Left colon (tissue), 2 donors: Measurements from ENCODE around the gene NAA60. TPM values are rescaled to one million over a fixed set of nuclear protein-coding genes. Genes with fewer than 3 reads are reported as not detected.
"Not testable (repeated sequence)": the region's sequence is repeated elsewhere in the genome, so short reads cannot be mapped to it uniquely, and the experiment has no call there.

Experiments used
- ATAC-seq: fragments of 200-7000 bp; cut with Tn5 transposase; one replicate; pipeline ENCODE4 v1.9.1; 2020; ENCODE audit warnings: mild to moderate bottlenecking, moderate library complexity
- DNase-seq, 2 donors: peaks; one replicate each; pipeline ENCODE4 v3.0.0-alpha.2; 2020
- intact Hi-C, 2 donors: fragments of 100-400 bp; cut with DNase I in 1 of 2; cut with micrococcal nuclease in 1 of 2; formaldehyde crosslinking; loops; one replicate each; pipeline versions ENCODE4 v1.11.2 to v1.14.0; 2022; cut with DNase I, micrococcal nuclease
- total RNA-seq, 2 donors: library from RNA; stranded (reverse); fragmentation: NEBNext Ultra II Directional; extraction: Animal tissue kit (Norgen Biotek cat#: 25700); gene quantifications; one replicate each; pipeline ENCODE4 v1.2.1, GENCODE V29; 2021
- donor health status: DM: no; HTN: no; CAD: no.
- donor health status: DM: yes; HTN: yes; CAD: no.

NAA60 gene
- total RNA-seq, 2 donors from 2014 or later, result 76.5 to 85.3 TPM

GRCh38 chr16:3495176-3495575, 51.7 kb downstream of the NAA60 start, which contains the start of gene C16orf90:
C16orf90 (minus strand) TSS chr16:3495489; CDS start chr16:3495421, 68 bp downstream.
- no peak for DNase-seq
- no peak for ATAC-seq
- intact Hi-C loops, result no loop called here

DNA sequence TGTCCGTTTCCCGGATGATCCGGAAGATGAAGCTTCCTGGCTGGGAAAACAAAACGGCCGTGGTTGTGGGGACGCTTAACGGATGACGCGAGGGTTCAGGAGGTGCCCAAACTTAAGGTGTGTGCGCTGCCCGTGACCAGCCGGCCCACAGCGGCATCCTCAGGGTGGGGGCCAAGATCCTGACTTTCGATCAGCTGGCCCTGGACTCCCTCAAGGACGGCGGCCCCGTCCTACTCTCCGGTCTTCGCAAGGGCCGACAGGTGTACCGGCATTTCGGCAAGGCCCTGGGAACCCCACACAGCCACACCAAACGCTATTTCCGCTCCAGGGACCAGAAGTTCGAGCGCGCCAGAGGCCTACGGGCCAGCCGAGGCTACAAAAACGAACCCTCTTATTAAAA, 52.9 kb downstream of the NAA60 start:
- no peak for ATAC-seq
- no peak for DNase-seq
- intact Hi-C loops, result no loop called here

- DNase-seq (no peak), ATAC-seq (no peak)
- intact Hi-C loops, result no loop called here
These were observed 54.3 kb downstream of the NAA60 start for GRCh38 chr16:3497771-3498170.

DNA sequence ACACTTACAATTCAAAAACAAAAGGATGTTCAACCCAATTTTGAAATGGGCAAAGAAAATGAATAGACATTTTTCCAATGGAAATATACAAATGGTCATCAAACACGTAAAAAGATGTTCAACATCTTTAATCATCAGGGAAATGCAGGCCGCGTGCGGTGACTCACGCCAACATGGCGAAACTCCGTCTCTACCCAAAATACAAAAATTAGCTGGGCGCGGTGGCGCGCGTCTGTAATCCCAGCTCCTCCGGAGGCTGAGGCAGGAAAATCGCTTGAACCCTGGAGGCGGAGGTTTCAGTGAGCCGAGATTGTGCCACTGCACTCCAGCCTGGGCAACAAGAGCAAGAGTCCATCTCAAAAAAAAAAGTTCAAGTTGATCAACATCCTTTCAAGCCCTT, 55.5 kb downstream of the NAA60 start:
- ATAC-seq, result no peak
- DNase-seq, result no peak
- intact Hi-C loops, result no loop called here

GRCh38 chr16:3501412-3501761, 57.9 kb downstream of the NAA60 start:
- ATAC-seq, DNase-seq, intact Hi-C loops: not testable (repeated sequence)

DNA sequence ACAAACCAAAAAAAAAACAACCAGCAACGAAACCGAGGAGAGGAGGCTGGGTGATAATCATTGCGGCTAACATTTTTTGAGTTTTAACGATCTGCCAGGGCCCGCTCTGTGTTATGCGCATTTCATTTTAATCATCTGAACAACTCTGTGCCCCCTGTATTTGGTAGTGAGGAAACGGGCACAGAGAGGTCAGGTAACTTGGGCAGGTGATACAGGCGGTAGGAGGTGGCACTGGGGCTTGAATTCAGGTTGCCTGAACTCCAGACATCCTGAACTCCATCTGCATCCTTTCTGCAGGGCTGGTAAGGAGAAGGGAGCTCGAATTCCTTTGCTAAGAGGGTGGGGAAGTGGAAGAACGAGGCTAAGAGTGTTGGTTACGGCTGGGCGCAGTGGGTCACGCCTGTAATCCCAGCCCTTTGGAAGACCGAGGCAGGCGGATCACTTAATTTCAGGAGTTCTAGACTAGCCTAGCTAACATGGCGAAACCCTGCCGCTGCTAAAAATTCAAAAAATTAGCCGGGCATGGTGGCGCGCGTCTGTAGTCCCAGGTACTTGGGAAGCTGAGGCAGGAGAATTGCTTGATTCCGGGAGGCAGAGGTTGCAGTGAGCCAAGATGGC, 58.4 kb downstream of the NAA60 start:
- DNase-seq (no peak), ATAC-seq (no peak)
- intact Hi-C loops, result no loop called here

GRCh38 chr16:3503523-3503922, 60.0 kb downstream of the NAA60 start:
- ATAC-seq (no peak), DNase-seq (no peak)
- intact Hi-C loops, result no loop called here

DNA sequence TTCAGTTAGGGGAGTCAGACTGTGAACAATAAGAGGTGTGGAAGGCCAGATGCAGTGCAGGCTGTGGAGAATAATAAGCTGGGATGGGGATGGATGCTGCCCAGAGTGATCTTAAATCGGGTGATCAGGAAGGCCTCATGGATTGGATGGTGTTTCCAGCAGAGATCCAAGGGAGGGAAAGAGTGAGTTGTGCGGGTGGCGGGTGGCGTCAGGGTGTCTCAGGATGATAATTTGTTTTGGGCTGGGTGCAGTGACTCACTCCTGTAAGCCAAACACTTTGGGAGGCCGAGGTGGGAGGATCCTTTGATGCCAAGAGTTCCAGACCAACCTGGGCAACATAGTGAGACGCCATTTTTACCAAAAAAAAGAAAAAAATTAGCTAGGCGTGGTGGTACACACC, 65.3 kb downstream of the NAA60 start:
- intact Hi-C loops, result no loop called here
- ATAC-seq (no peak), DNase-seq (no peak)

- peak in 1 of 2 donors; percentile 61 for DNase-seq
- intact Hi-C loops, result no loop called here
- peak; percentile 27 for ATAC-seq
These were observed 66.0 kb downstream of the NAA60 start for GRCh38 chr16:3509470-3509928.

GRCh38 chr16:3510416-3510815, 66.9 kb downstream of the NAA60 start:
- no peak for DNase-seq
- ATAC-seq, result no peak
- intact Hi-C loops, result no loop called here

DNA sequence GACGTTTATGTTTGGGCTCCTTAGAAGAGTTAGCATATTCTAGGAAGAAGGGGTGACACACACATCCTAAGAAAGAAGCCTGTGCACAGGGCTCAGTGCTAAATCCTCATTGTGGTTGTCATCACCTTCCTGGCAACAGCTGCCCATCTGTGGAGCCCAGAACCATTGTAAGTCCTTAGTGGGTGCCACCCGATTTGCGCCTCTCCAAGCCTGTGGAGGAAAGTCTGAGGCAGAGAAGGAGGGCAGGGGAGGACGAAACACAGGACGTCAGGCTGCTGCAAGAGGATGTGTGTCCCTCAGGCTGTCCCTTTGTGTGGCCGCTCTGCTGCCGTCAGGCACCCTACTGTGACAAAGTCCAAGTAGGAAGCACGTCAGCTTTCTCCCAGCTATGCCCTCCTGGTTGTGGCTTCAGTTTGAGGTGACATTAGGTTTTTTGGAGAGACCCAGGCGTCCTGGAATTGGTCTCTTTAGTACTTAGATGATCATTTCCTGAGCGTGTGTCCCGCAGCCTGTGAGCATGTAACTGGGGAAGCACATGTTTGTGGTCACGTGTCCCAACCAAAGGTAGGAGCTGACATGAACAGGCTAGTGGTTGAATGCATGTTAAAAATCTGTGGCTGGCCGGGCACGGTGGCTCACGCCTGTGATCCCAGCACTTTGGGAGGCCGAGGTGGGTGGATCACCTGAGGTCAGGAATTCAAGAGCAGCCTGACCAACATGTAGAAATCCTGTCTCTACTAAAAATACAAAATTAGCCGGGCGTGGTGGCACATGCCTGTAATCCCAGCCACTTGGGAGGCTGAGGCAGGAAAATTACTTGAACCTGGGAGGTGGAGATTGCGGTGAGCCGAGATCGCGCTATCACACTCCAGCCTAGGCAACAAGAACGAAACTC, 68.1 kb downstream of the NAA60 start:
- intact Hi-C loops, result no loop called here
- no peak for DNase-seq
- no peak for ATAC-seq

DNA sequence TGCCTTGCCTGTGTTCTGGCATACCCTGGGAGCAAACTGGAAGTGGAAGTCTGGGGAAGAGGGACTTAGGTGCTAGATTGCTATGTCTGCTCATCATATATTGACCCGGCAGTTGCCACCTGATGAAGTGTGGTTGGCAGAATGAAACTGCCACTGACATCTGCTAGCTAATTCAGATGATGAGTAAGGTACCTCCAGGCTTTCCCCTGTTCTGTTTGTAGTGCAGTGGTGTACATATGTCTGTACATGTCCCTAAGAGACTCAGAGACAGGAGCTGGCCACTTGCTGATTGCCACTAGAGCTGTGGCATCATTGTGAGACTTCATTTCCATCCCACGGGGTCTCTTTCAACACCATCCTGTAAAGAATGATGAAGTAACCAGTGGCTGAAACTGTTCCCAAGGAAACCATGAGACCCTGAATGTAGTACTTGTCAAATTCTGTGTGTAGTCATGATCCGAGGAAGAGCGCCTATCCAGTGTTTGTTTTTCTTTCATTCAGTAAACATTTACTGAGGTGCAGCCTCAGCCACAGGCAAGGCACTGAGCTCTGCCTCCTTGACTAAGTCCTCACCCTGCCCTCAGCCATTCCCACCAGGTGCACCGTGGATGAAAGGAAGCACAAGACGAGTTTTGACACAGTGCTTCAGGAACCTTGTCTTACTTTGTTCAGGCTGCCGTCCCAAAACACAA, 70.6 kb downstream of the NAA60 start:
- no peak for ATAC-seq
- intact Hi-C loops, result no loop called here

GRCh38 chr16:3514621-3515020, 71.1 kb downstream of the NAA60 start:
- ATAC-seq, result no peak
- no peak for DNase-seq
- intact Hi-C loops, result no loop called here

More for the DNA sequence above, 70.6 kb downstream of the NAA60 start:
- DNase-seq, result no peak

DNA sequence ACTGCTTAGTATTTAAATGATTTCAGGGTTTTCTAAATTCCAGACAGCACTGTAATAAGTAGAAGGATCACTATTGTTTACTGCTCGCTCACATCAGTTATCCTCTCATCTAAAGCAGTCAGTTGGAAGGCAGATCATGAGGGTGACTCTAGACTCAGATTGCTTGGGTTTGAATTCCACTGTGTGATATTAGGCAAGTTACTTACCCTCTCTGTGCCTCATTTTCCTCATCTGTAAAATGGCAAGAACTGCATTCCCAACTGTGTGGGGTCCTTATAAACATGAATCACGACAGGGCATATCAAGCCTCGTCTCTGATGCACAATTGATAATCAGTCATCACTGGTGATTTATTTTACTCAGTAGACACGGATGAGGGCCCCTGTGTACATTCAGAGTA, 72.4 kb downstream of the NAA60 start:
- DNase-seq (no peak), ATAC-seq (no peak)
- intact Hi-C loops, result no loop called here

DNA sequence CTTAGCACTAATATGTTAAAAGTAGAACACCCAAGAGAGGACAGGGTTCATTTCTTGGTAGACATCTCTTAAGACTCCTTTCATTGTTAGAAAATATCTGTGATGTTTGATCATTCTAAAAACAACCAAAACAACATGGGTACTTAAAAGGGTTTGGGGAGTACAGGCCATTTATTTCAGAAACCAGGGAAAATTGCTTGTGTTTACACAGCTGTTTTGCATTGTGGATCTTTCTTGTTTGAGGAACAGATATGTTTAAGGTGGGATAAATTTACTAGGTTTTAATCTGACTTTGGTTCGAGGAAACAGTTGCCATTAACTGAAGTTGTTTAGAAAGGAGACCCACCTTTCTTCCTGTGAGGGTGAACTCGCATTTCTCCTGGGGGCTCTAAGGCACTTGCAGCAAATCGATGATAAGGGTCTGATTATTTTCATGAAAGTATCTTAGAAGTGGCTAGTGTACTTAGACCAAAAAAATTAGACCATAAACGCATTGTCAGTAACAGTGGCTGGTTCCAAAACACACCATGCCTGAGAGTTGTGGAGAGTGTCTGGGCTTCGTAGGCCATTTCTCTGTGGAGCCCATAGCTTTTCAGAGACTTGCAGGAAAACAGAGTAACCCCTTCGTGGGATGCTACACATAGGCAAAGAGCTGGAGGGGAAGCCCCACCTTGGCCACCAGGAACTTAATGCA, 75.0 kb downstream of the NAA60 start:
- DNase-seq (no peak), ATAC-seq (no peak)
- intact Hi-C loops, result no loop called here

DNA sequence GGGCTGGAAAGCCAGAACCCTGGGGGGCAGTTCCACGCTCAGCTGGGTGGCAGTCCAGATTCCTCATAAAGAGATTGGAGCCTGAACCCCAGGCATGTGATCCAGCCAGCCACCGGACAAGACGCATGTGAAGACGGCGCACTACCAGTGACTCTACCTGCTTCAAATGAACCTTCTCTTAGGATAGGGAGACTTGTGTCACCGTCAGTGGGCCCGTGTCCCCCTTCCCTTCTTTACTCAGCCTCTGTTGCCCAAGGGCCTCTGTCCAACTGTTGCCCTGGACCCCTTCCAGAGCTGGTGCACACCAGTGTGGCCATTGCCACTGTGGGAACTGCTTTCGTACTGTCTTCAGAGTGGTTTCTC, 75.5 kb downstream of the NAA60 start:
- no peak for ATAC-seq

DNA sequence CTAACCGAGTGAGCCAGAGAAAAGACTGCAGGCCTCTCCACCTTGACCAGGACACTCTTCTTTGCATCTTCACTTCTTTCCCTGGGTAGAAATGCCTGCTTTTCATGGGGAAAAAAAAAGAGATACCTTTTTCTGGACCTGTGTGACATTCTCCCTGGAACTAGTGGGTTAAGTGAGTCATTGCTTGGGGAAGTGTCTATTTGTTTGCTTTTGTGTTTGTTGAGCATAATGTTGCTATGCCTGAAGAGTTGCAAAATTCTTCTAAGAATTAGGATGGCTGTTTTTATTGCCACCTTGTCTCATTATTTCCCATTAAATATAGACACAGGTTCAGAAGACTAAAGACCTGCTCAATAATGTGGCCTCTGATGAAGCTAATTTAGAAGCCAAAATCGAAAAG, 76.1 kb downstream of the NAA60 start:
- DNase-seq, result no peak
- no peak for ATAC-seq
- intact Hi-C loops, result no loop called here

More for the DNA sequence above, 75.5 kb downstream of the NAA60 start:
- intact Hi-C loops, result no loop called here
- DNase-seq, result no peak

GRCh38 chr16:3520413-3520812, 76.9 kb downstream of the NAA60 start:
- ATAC-seq (no peak), DNase-seq (no peak)
- intact Hi-C loops, result no loop called here

DNA sequence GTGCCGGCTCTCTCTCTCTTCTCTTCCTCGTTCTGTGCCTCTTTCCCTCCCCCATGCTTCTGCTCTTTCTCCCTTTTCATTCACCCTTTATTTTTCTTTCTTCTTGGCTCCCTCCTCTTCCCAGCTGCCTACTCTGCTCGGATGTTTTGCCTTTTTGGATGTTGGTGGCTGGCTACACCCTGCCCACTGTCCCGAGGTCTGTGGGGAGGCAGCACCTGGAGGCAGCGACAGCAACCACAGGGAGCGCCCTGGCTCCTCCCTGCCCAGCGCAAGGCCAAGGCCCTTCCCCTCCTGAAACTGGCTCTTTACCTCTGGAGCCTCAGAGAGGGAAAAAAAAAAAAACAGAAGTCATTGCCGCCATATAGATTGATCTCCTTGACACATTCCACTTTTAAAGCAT, 77.4 kb downstream of the NAA60 start:
- intact Hi-C loops, result no loop called here
- no peak for DNase-seq
- ATAC-seq, result no peak
